ENCODE measurements around the gene NMS. TPM values are rescaled to one million over a fixed set of nuclear protein-coding genes. Genes with fewer than 3 reads are reported as not detected.
A peak's percentile ranks its signal among the peaks of the same experiment; 100 is the strongest.
"Not testable (repeated sequence)": the region's sequence is repeated elsewhere in the genome, so short reads cannot be mapped to it uniquely, and the experiment has no call there.

The NMS gene
- polyA plus RNA-seq, 2 of the 4 experiments (the other 2 are of a cell fraction): not detected

- H3K27ac ChIP-seq; ATAC-seq; FAIRE-seq; POLR2A ChIA-PET; H3K4me2 ChIP-seq; H3K4me3 ChIP-seq; H3K4me1 ChIP-seq; DNase-seq (ENCODE audit: low read depth in 1 of 2, low spot score in 1 of 2): not testable (repeated sequence)
- CTCF ChIA-PET: interaction anchor here (0.7 kb wide), 1 partner anchor 15 kb away, joined by 3 read pairs; no protein-coding TSS in a partner anchor
- TF ChIP-seq ZFP36 (IDR thresholded peaks at IDR 0.05; ENCODE audit: borderline replicate concordance, partially characterized antibody): peak; percentile 90
- peaks cover 33% of the 10 kb centered on the region for H3K9me3 ChIP-seq
Observed at GRCh38 chr2:100456357-100456756, 13.9 kb upstream of the NMS start.

GRCh38 chr2:100460904-100461530, 9.3 kb upstream of the NMS start:
- FAIRE-seq (no peak), ATAC-seq (no peak), DNase-seq (ENCODE audit: low read depth in 1 of 2, low spot score in 1 of 2) (no peak)
- ChIA-PET CTCF (no interaction called here), POLR2A (no interaction called here)
- no peak overlapping the region for H3K4me3 ChIP-seq
- WGBS (ENCODE audit: missing lambda C conversion rate): 13% methylated on average over 1 of the region's 1 CpG
- no peak overlapping the region for H3K27ac ChIP-seq
- H3K4me2 ChIP-seq: no peak overlapping the region
- TF ChIP-seq CBX2 (IDR thresholded peaks at IDR 0.05; ENCODE audit: borderline replicate concordance, low read depth) (no peak), NPAS2 (CRISPR knock-in tag; IDR thresholded peaks at IDR 0.05; ENCODE audit: borderline replicate concordance) (no peak), HDAC2 (IDR thresholded peaks at IDR 0.05) (no peak), RAD21 (conservative IDR thresholded peaks at IDR 0.05 in 1 of 2, IDR thresholded peaks at IDR 0.05 in 1 of 2) (no peak), SREBF2 (IDR thresholded peaks at IDR 0.05) (no peak)
- no peaks in the 10 kb centered on the region for H3K4me1 ChIP-seq
- peaks cover 17% of the 10 kb centered on the region for H3K9me3 ChIP-seq

GRCh38 chr2:100470898-100471514, 724 bp downstream of the NMS start:
- no peak for FAIRE-seq
- DNase-seq (ENCODE audit: low read depth in 1 of 2, low spot score in 1 of 2): no peak
- peak in 1 of 2 experiments; percentile 62; a peak in 3 of 6 replicates for ATAC-seq
- TF ChIP-seq, protein P1, sequence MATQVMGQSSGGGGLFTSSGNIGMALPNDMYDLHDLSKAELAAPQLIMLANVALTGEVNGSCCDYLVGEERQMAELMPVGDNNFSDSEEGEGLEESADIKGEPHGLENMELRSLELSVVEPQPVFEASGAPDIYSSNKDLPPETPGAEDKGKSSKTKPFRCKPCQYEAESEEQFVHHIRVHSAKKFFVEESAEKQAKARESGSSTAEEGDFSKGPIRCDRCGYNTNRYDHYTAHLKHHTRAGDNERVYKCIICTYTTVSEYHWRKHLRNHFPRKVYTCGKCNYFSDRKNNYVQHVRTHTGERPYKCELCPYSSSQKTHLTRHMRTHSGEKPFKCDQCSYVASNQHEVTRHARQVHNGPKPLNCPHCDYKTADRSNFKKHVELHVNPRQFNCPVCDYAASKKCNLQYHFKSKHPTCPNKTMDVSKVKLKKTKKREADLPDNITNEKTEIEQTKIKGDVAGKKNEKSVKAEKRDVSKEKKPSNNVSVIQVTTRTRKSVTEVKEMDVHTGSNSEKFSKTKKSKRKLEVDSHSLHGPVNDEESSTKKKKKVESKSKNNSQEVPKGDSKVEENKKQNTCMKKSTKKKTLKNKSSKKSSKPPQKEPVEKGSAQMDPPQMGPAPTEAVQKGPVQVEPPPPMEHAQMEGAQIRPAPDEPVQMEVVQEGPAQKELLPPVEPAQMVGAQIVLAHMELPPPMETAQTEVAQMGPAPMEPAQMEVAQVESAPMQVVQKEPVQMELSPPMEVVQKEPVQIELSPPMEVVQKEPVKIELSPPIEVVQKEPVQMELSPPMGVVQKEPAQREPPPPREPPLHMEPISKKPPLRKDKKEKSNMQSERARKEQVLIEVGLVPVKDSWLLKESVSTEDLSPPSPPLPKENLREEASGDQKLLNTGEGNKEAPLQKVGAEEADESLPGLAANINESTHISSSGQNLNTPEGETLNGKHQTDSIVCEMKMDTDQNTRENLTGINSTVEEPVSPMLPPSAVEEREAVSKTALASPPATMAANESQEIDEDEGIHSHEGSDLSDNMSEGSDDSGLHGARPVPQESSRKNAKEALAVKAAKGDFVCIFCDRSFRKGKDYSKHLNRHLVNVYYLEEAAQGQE (IDR thresholded peaks at IDR 0.05): peak; percentile 84
- TF ChIP-seq BHLHE40 (IDR thresholded peaks at IDR 0.05; ENCODE audit: low read depth, low read length): no peak
- Histone ChIP-seq H3K9me3 (no peaks in the 10 kb centered on the region), H3K4me2 (no peak overlapping the region), H3K4me3 (no peak overlapping the region), H3K27ac (no peak overlapping the region), H3K4me1 (no peaks in the 10 kb centered on the region)
- WGBS (ENCODE audit: missing lambda C conversion rate): 35% methylated on average over 16 of the region's 16 CpGs
- ChIA-PET CTCF (interaction anchor here (0.5 to 1.1 kb wide), 3 partner anchors 9 to 18 kb away, joined by 3 read pairs; no protein-coding TSS in a partner anchor), POLR2A (interaction anchor here (0.6 kb wide), 1 partner anchor 90 kb away, joined by 3 read pairs; no protein-coding TSS in a partner anchor)

DNA sequence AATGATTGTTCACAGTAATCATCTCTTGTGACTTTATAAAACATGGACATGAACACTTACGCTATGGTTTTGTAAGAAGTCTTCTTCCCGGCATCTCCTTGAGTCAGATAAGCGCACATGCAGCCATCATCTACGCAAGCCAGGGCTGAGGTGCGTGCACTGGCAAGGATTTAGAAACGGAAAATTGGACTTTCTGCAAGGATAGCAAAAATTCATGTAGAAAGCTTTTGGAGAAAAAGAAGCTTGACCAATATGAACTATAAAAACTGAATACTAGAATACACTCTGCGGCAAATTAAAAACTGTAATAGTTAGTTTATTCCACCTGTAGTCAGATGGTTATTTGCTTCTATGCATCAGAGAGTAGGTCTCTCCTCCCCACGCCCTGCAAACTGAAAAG, 6.3 kb downstream of the NMS start:
- ChIA-PET POLR2A (no interaction called here), CTCF (no interaction called here)
- Histone ChIP-seq H3K4me2 (no peak overlapping the region), H3K4me3 (no peak overlapping the region), H3K27ac (no peak overlapping the region), H3K9me3 (no peaks in the 10 kb centered on the region), H3K4me1 (no peaks in the 10 kb centered on the region)
- ATAC-seq (no peak), DNase-seq (ENCODE audit: low read depth in 1 of 2, low spot score in 1 of 2) (no peak), FAIRE-seq (no peak)
- TF ChIP-seq MAFK (IDR thresholded peaks at IDR 0.05; ENCODE audit: partially characterized antibody) (peak; percentile 47), RCOR1 (IDR thresholded peaks at IDR 0.05; ENCODE audit: low read depth, low read length) (no peak)
- 20% methylated on average over 8 of the region's 8 CpGs for WGBS (ENCODE audit: missing lambda C conversion rate)

- FAIRE-seq (no peak), ATAC-seq (peak in 1 of 2 experiments; percentile 73; a peak in 3 of 6 replicates), DNase-seq (ENCODE audit: low read depth in 1 of 2, low spot score in 1 of 2) (peak; percentile 12 to 38)
- H3K4me1 ChIP-seq: no peaks in the 10 kb centered on the region
- ChIA-PET CTCF (interaction anchor here (0.7 kb wide), 1 partner anchor 162 kb away, joined by 3 read pairs; no protein-coding TSS in a partner anchor), POLR2A (no interaction called here)
- no peak overlapping the region for H3K27ac ChIP-seq
- peak; percentile 15; the same call in 1 of the 3 replicates for TF ChIP-seq CTCF (IDR thresholded peaks at IDR 0.05)
- no peak for TF ChIP-seq EHMT2 (IDR thresholded peaks at IDR 0.05; ENCODE audit: low read depth)
- no peak for TF ChIP-seq CEBPB (IDR thresholded peaks at IDR 0.05)
- TF ChIP-seq HES2 (IDR thresholded peaks at IDR 0.05): no peak
- TF ChIP-seq RAD21 (conservative IDR thresholded peaks at IDR 0.05 in 1 of 2, IDR thresholded peaks at IDR 0.05 in 1 of 2): peak in 1 of 2 experiments; percentile 16; a peak in 1 of 5 replicates
- no peak for TF ChIP-seq RNF2 (IDR thresholded peaks at IDR 0.05; ENCODE audit: borderline replicate concordance, low read depth)
- H3K9me3 ChIP-seq: peaks cover 3% of the 10 kb centered on the region; the same call in 1 of the 3 replicates
- no peak overlapping the region for H3K4me3 ChIP-seq
- H3K4me2 ChIP-seq: no peak overlapping the region
- WGBS (ENCODE audit: missing lambda C conversion rate): 6% methylated on average over 4 of the region's 4 CpGs
Observed at GRCh38 chr2:100482741-100483140, 12.5 kb downstream of the NMS start.

All from A549 (cell line).